ENCODE measurements around the gene SELENOS. TPM values are rescaled to one million over a fixed set of nuclear protein-coding genes. Genes with fewer than 3 reads are reported as not detected.

Gene SELENOS
- total and polyA plus RNA-seq, 2 donors from 2014 or later: 66.0 to 99.0 TPM

DNA sequence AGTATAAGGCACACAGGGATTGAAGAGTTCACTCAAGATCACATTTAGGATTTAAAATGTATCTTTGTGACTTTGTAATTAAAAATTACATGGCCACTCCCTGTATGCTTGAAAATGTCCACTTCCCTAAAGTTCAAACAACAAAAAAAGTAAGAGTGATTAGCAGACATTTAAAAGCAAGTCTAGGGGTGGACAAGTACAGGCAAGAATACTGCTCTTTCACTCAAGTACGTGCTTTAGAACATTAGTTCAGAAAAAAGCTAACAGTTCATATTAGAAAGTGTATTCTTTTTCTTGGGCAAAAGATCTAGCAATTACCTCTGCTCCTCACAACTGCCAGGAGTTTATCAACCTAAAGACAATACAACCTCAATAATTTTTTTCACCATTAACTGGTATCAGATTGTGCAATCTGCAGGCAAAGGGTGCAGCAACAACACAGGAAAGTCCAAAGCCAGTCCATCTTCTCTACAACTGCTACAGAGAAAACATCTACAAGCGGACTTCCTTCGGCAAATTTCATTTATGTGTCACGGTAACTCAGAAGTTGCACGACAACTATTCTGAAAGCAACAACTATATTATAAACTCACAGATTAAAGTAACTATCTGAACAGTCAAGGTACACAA, 43.5 kb downstream of the SELENOS start:
- no peaks in the 10 kb centered on the region for H3K27me3 ChIP-seq (ENCODE audit: control insufficient read depth, insufficient read depth, low read length)
- no peaks in the 10 kb centered on the region for H3K4me1 ChIP-seq (ENCODE audit: control insufficient read depth in 2 of 3, insufficient read depth in 2 of 3, low read depth in 1 of 3, low read length in 3 of 3)
- H3K9ac ChIP-seq (ENCODE audit: low read length in 3 of 3): no peak overlapping the region
- FAIRE-seq (no peak), DNase-seq (no peak)
- intact Hi-C loops (cut with DNase I): no loop called here
- H3K9me3 ChIP-seq (ENCODE audit: control insufficient read depth in 2 of 3, insufficient read depth in 1 of 3, low read length in 3 of 3): no peaks in the 10 kb centered on the region
- no peak overlapping the region for H3K4me3 ChIP-seq (ENCODE audit: low read length in 3 of 3)
- no peak for TF ChIP-seq CTCF (IDR thresholded peaks at IDR 0.05; ENCODE audit: borderline replicate concordance, extremely low read depth, insufficient read depth)
- no peak overlapping the region for H3K27ac ChIP-seq (ENCODE audit: low read depth in 2 of 2, low read length in 2 of 2)
- peaks cover 0 to 7% (median 5%) of the 10 kb centered on the region in 3 donors for H3K36me3 ChIP-seq (ENCODE audit: control insufficient read depth in 2 of 3, insufficient read depth in 3 of 3, low read length in 3 of 3)

DNA sequence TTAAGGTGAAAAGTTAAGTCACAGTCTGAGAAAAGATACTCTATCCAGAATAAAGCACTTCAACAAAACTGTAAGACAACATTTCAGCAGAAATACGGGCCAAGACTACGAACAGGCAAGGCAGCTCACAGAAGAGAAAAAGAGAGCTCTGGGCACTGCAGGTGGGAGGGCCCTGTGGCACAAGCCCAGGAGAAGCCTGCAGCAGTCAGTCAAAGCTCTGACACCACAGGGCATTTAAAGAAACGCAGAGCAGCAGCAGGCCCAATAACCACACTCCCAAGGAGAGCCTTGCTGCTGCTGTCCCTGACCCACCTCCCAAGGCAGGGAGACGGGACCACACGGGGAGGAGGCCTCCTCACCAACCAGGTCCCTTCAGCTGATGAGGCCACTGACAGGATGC, 44.6 kb downstream of the SELENOS start:
- Histone ChIP-seq H3K4me3 (ENCODE audit: low read length in 3 of 3) (no peak overlapping the region), H3K36me3 (ENCODE audit: control insufficient read depth in 2 of 3, insufficient read depth in 3 of 3, low read length in 3 of 3) (peaks cover 0 to 7% (median 5%) of the 10 kb centered on the region in 3 donors), H3K9me3 (ENCODE audit: control insufficient read depth in 2 of 3, insufficient read depth in 1 of 3, low read length in 3 of 3) (peaks cover 0 to 10% (median 0%) of the 10 kb centered on the region in 3 donors), H3K27me3 (ENCODE audit: control insufficient read depth, insufficient read depth, low read length) (no peaks in the 10 kb centered on the region), H3K9ac (ENCODE audit: low read length in 3 of 3) (no peak overlapping the region), H3K4me1 (ENCODE audit: control insufficient read depth in 2 of 3, insufficient read depth in 2 of 3, low read depth in 1 of 3, low read length in 3 of 3) (no peaks in the 10 kb centered on the region), H3K27ac (ENCODE audit: low read depth in 2 of 2, low read length in 2 of 2) (no peak overlapping the region)
- FAIRE-seq: no peak
- intact Hi-C loops (cut with DNase I): no loop called here
- TF ChIP-seq CTCF (IDR thresholded peaks at IDR 0.05; ENCODE audit: borderline replicate concordance, extremely low read depth, insufficient read depth): no peak
- no peak for DNase-seq

DNA sequence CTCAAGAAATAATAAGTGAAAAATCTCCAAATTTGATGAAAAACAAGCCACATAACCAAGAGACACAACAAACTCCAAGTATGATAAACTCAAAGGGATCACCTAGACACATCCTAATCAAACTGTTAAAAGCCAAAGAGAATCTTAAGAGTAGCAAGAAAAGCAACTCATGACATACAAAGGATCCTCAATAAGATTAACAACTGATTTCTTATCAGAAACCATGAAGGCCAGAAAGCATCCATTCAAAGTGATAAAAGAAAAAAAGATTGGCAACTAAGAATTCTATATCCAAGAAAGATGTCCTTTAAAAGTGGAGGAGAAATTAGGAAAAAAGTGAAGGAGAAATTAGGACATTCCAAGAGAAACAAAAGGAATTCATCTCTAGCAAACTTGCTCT, 49.0 kb downstream of the SELENOS start:
- intact Hi-C loops (cut with DNase I): no loop called here
- Histone ChIP-seq H3K4me3 (ENCODE audit: low read length in 3 of 3) (no peak overlapping the region), H3K36me3 (ENCODE audit: control insufficient read depth in 2 of 3, insufficient read depth in 3 of 3, low read length in 3 of 3) (no peaks in the 10 kb centered on the region), H3K27me3 (ENCODE audit: control insufficient read depth, insufficient read depth, low read length) (no peaks in the 10 kb centered on the region), H3K4me1 (ENCODE audit: control insufficient read depth in 2 of 3, insufficient read depth in 2 of 3, low read depth in 1 of 3, low read length in 3 of 3) (no peaks in the 10 kb centered on the region), H3K27ac (ENCODE audit: low read depth in 2 of 2, low read length in 2 of 2) (no peak overlapping the region), H3K9me3 (ENCODE audit: control insufficient read depth in 2 of 3, insufficient read depth in 1 of 3, low read length in 3 of 3) (peaks cover 0 to 11% (median 0%) of the 10 kb centered on the region in 3 donors), H3K9ac (ENCODE audit: low read length in 3 of 3) (no peak overlapping the region)
- no peak for TF ChIP-seq CTCF (IDR thresholded peaks at IDR 0.05; ENCODE audit: borderline replicate concordance, extremely low read depth, insufficient read depth)
- no peak for DNase-seq
- FAIRE-seq: no peak

DNA sequence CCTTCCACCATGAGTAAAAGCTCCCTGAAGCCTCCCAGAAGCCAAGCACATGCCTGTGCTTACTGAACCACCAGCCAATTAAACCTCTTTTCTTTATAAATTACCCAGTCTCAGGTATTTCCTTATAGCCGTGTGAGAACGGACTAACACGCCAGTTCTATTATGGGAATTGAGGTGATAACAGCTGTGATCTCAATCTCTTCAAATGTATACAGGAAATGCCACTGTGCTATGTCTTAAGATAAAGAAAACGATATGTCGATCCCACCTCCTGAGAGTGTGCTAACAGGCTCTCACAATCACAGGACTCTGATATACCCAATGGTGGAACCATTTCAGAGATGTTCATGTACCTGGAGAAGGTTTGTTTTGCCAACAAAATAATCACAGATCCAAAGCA, 51.6 kb downstream of the SELENOS start:
- no peak for TF ChIP-seq CTCF (IDR thresholded peaks at IDR 0.05; ENCODE audit: borderline replicate concordance, extremely low read depth, insufficient read depth)
- Histone ChIP-seq H3K36me3 (ENCODE audit: control insufficient read depth in 2 of 3, insufficient read depth in 3 of 3, low read length in 3 of 3) (no peaks in the 10 kb centered on the region), H3K27ac (ENCODE audit: low read depth in 2 of 2, low read length in 2 of 2) (no peak overlapping the region), H3K4me3 (ENCODE audit: low read length in 3 of 3) (no peak overlapping the region), H3K4me1 (ENCODE audit: control insufficient read depth in 2 of 3, insufficient read depth in 2 of 3, low read depth in 1 of 3, low read length in 3 of 3) (peaks cover 0 to 5% (median under 1%) of the 10 kb centered on the region in 3 donors), H3K9me3 (ENCODE audit: control insufficient read depth in 2 of 3, insufficient read depth in 1 of 3, low read length in 3 of 3) (peaks cover 0 to 11% (median 0%) of the 10 kb centered on the region in 3 donors), H3K9ac (ENCODE audit: low read length in 3 of 3) (no peak overlapping the region), H3K27me3 (ENCODE audit: control insufficient read depth, insufficient read depth, low read length) (no peaks in the 10 kb centered on the region)
- intact Hi-C loops (cut with DNase I): no loop called here
- DNase-seq (no peak), FAIRE-seq (no peak)

Data from kidney (tissue), 14 donors.